Prostate gland (tissue), 2 donors: ENCODE results near the gene SYCP1.

Source experiments
- POLR2A ChIP-seq: fragments of 450-650 bp; IDR thresholded peaks from one replicate; pipeline ENCODE4 v1.6.1; 2016; ENCODE audit warnings: antibody characterized with exemption, mild to moderate bottlenecking
- POLR2AphosphoS5 ChIP-seq: sonication (generic); formaldehyde crosslinking; IDR thresholded peaks from one replicate; pipeline ENCODE4 v1.6.1; 2017; ENCODE audit warnings: antibody characterized with exemption
- TF ChIP-seq, protein P1 (sequence below), 4 experiments: fragments of 200-600 bp in 2 of 4; fragments of 450-650 bp in 2 of 4; sonication (generic) in 2 of 4; IDR thresholded peaks; 1 replicate in 3 of 4; 2 replicates in 1 of 4; pipeline ENCODE4 v1.5.1; 2016 to 2019; ENCODE audit warnings: antibody characterized with exemption in 4 of 4, mild to moderate bottlenecking in 2 of 4, moderate library complexity in 2 of 4

DNA sequence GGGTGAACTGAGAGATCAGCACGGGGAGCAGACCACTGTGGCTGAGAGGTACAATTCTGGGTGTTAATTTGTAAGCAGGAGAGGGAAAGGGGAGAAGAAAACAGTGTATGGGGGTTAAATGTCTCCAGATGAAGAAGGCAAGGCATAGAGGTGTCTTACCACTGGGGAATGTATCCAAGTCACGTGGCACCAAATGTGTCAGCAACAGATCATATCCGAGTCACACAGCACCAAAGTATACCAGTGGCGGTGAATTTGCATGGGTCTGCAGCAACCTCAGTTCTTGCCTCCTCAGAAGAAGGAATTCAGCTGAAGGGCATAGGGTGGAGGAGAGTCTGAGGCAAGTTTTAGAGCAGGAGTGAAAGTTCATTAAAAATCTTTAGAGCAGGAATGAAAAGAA is 21.2 kb upstream of the SYCP1 start:
- TF ChIP-seq, protein P1, sequence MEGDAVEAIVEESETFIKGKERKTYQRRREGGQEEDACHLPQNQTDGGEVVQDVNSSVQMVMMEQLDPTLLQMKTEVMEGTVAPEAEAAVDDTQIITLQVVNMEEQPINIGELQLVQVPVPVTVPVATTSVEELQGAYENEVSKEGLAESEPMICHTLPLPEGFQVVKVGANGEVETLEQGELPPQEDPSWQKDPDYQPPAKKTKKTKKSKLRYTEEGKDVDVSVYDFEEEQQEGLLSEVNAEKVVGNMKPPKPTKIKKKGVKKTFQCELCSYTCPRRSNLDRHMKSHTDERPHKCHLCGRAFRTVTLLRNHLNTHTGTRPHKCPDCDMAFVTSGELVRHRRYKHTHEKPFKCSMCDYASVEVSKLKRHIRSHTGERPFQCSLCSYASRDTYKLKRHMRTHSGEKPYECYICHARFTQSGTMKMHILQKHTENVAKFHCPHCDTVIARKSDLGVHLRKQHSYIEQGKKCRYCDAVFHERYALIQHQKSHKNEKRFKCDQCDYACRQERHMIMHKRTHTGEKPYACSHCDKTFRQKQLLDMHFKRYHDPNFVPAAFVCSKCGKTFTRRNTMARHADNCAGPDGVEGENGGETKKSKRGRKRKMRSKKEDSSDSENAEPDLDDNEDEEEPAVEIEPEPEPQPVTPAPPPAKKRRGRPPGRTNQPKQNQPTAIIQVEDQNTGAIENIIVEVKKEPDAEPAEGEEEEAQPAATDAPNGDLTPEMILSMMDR (IDR thresholded peaks at IDR 0.05) = no peak
- TF ChIP-seq POLR2A (no peak), POLR2AphosphoS5 (no peak)
